Globus pallidus (tissue), 1 donor: ENCODE data around the gene ZNF597.
A peak's percentile ranks its signal among the peaks of the same experiment; 100 is the strongest.
"Not testable (repeated sequence)": the region's sequence is repeated elsewhere in the genome, so short reads cannot be mapped to it uniquely, and the experiment has no call there.

Source experiments
- DNase-seq: peaks from one replicate; pipeline ENCODE4 v3.0.0-alpha.2; 2015; ENCODE audit warnings: low spot score

The ZNF597 gene

DNA sequence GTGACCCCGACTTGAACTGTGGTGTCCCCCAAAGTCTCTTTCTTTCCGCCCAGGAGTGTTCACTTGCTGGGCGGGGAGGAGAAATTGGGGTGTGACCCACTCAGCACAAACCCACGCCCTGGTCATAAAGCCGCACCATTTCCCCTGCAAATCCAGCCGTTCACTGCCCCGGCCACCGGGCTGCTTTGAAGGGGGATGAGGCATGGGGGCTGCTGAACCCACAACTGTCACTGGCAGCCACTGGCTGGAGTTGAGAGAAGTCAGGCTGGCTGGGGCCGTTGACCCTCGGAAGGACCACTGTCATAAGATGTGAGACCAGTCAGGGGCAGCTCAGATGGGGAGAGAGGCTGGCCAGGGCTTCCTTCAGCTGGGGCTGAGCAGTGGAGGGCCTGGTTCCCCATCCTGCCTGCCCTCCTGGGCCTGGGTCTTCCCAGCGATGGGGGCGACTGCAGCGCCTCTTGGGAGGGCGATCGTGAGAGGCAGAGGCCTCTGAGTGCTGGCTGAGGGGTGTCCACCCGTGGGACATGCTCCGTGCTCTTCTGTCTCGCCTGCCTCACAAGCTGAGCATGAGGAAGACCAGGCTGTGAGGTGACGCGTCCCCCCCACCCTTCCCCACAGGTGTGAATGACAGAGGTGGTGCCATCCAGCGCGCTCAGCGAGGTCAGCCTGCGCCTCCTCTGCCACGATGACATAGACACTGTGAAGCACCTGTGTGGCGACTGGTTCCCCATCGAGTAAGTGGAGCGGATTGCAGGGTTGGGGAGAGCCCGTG is 32.5 kb upstream of the ZNF597 start:
- DNase-seq, result no peak

GRCh38 chr16:3474870-3475269 is 31.6 kb upstream of the ZNF597 start:
- DNase-seq, result not testable (repeated sequence)

- no peak for DNase-seq
These were observed 31.0 kb upstream of the ZNF597 start for GRCh38 chr16:3474136-3474779.

GRCh38 chr16:3473596-3473943 is 30.3 kb upstream of the ZNF597 start:
- DNase-seq, result not testable (repeated sequence)

- DNase-seq, result no peak
These were observed 29.7 kb upstream of the ZNF597 start for GRCh38 chr16:3472878-3473595.

DNA sequence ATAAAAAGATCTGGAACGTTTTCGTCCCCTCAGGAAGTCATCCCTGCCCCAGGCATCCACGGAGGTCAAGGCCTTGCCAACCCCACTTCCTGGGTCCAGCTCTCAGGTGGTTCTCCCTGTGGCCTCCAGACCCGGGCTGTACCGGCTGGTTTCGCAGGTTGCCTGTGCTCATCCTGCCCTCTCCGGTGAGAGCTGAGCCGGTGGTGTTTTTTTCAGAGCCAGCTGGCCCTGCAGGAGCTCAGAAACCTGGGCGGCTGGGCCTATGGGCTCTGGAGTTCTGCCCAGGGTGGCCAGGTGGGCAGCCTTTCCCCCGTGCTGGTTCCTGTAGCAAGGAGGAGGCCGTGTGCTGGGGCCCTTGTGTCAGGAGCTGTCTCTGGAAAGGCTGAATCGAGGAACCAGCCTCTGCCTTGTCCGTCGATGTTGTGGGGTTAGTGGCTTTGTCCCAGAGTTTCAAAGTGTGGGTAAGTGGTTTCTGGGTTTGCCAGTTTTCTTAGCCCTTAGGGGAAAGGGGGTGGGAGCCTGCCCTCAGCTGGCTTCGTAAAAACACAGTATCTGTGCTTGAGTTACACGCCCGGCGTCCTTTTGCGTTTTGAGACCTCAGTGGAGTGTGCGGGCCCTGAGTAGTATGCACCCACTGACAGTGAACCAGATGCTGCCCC is 28.3 kb upstream of the ZNF597 start:
- DNase-seq, result no peak

- DNase-seq, result no peak
These were observed 27.4 kb upstream of the ZNF597 start for GRCh38 chr16:3470723-3471122.

GRCh38 chr16:3469736-3470135 is 26.4 kb upstream of the ZNF597 start:
- no peak for DNase-seq

DNA sequence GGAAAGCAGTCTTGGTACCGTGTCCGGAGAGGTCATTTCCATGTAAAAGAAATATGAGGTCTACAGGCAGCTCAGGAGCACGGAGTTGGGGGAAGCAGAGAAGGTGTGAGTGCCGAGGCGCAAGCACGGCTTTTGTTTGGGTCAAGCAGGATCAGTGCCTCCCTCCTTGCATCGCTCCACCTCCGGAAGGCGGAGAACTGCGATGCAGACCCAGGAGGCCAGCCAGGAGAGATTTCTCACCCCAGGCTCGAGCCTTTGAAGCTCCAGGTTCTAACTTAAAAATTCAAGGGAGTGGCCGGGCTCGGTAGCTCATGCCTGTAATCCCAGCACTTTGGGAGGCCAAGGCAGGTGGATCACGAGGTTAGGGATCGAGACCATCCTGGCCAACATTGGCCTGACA is 25.2 kb upstream of the ZNF597 start:
- no peak for DNase-seq

GRCh38 chr16:3467921-3468320 is 24.6 kb upstream of the ZNF597 start:
- DNase-seq, result no peak

DNA sequence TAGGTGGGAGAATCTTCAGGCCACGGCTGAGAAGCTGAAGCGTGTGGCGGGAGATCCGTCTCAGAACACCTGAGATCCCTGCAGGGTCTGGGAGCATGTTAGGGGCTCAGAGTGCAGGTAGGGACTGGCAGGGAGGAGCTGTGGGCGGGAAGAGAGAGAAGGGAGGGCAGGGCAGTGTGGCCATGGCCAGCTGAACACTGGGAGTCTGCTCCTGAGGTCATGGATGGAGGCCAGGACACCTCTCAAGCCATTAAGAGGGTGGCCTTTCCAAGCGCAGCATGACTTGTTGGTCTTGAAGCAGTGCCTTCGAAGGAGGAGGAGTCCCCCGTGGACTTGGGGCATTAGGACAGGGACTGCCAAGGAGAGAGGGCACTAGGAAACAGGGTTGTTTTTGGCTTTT is 23.9 kb upstream of the ZNF597 start:
- DNase-seq, result no peak

GRCh38 chr16:3465911-3466584 is 22.7 kb upstream of the ZNF597 start:
- DNase-seq, result no peak

DNA sequence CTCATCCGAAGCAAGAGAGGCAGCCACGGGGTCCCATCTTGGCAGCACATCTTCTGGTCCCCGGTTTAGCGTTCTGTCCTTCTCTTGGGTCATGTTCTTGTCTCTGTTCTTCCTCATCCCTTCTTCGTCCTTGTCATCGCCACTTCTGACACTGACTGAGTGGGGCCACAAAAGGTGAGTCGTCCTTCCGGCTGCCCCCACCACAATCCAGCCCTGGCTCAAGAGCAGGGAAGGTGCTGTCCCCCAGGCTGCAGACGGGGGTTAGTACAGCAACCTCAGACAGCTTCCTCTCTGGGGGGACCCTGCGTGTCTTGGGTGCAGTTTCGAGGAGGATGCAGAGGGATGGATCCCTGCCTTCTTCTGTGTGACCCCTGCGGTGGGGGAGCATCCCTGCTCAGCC is 22.0 kb upstream of the ZNF597 start:
- no peak for DNase-seq

GRCh38 chr16:3461151-3461550 is 17.8 kb upstream of the ZNF597 start:
- no peak for DNase-seq

GRCh38 chr16:3460585-3460984 is 17.3 kb upstream of the ZNF597 start:
- no peak for DNase-seq

- DNase-seq, result no peak
These were observed 16.8 kb upstream of the ZNF597 start for GRCh38 chr16:3460121-3460520.

GRCh38 chr16:3459401-3460090 is 16.2 kb upstream of the ZNF597 start:
- DNase-seq, result no peak

DNA sequence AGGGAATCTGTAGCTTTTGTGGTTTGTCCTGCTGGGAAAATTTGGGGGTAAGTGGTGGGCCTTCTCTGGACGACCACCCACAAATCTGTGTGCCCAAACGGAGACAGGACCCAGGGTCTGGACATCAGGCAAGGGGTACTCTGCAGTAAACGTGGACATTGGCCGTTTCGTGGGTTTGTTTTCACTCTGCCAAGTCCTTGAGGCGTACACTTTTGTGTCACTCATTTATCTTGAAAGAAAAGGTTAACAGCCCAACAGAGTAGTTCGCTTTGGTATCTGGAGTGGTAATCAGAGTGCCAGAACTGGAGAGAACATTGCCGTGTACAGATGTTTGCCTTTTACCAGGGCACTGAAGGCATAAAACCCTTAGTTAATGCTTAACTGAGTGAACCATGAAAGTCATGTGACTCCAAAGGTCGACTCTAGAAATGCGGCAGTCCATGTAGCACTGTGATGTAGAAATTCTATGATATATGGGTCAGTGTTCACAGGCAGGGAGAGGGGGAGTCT is 15.6 kb upstream of the ZNF597 start:
- no peak for DNase-seq

DNA sequence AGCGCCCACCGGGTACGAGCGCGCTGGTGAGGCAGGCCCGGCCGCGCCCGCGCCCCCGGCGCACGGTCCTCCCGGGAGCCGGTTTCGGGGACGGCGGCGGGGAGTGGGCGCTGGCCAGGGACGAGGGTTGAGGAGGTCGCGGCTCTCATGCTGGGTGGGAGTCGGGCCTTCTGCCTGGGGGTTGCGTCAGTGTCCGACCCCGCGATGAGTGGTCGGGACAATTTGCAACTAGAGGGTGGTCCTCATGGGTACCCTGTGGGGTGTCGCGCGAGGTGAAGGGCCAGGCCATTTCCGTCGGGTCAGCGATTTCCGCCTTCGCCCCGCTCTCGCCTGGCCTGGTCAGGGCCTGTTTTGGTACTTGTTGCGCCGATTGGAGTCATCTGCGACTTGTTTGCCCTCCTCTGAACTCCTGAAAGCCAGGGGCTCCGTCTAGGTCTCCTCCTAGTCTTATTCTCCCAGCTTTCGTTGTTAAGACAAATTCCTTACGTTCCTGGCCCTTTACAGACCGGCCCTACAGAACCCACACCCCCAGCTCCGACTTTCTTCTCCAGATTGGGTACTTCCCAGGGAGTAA is 15.1 kb upstream of the ZNF597 start:
- no peak for DNase-seq

- DNase-seq, result peak; percentile 90
These were observed 14.3 kb upstream of the ZNF597 start for GRCh38 chr16:3457434-3458252.
